ENCODE data around the gene NPW. TPM values are rescaled to one million over a fixed set of nuclear protein-coding genes. Genes with fewer than 3 reads are reported as not detected.
A peak's percentile ranks its signal among the peaks of the same experiment; 100 is the strongest.

The NPW gene
- total and polyA plus RNA-seq, 9 of the 15 experiments (the other 6 are each of a cell fraction or from before 2014, with no cell fraction given): 0.14 to 4.0 (median 2.6) TPM; not detected in 4

DNA sequence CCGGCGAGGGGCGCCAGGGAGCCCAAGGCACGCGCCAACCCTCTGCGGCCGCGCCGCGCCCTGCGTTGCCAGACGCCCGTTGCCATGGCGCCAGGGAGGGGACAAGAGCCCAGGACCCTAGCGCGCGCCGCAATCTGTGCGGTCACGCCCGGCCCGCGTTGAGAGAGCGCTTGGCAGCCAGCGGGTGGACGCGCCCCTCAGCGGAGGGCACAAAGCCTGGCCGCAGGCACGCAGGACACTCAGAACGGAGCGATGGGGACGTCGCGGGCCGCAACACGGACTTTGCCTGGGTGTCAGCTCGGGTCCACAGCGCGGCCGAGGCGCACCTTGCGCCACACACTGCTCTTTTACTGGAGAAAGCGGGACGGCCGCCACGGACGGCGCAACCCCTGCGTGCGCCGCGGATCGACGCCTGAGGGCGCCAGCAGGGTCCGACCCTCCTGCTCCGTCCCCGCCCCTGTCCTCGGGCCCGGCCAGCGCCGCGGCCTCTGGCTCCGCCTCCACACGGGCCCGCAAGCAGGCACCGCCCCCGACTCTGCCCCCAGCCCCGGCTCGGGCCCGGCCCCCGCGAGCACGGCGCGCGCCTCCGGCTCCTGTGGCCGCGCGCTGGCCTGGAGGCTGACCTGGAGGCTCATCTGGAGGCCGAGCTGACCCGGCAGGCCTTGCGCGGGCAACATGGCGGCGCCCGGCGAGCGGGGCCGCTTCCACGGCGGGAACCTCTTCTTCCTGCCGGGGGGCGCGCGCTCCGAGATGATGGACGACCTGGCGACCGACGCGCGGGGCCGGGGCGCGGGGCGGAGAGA lies 35.8 kb upstream of the NPW start, which contains the start of gene GFER (continued):
- TF ChIP-seq, protein P1, sequence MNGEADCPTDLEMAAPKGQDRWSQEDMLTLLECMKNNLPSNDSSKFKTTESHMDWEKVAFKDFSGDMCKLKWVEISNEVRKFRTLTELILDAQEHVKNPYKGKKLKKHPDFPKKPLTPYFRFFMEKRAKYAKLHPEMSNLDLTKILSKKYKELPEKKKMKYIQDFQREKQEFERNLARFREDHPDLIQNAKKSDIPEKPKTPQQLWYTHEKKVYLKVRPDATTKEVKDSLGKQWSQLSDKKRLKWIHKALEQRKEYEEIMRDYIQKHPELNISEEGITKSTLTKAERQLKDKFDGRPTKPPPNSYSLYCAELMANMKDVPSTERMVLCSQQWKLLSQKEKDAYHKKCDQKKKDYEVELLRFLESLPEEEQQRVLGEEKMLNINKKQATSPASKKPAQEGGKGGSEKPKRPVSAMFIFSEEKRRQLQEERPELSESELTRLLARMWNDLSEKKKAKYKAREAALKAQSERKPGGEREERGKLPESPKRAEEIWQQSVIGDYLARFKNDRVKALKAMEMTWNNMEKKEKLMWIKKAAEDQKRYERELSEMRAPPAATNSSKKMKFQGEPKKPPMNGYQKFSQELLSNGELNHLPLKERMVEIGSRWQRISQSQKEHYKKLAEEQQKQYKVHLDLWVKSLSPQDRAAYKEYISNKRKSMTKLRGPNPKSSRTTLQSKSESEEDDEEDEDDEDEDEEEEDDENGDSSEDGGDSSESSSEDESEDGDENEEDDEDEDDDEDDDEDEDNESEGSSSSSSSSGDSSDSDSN (IDR thresholded peaks at IDR 0.05; ENCODE audit: borderline replicate concordance in 1 of 2, low read depth in 2 of 2, low read length in 2 of 2): 0 out of 4 replicates have a peak, but pooled peaks of 1 of the 2 experiments have one; percentile 25
- 0 out of 3 replicates have a peak, but pooled peaks of 1 of the 2 experiments have one; percentile 9 for TF ChIP-seq CBX3 (IDR thresholded peaks at IDR 0.05; ENCODE audit: borderline replicate concordance in 1 of 2, low read length in 2 of 2)
- TF ChIP-seq, protein P2, sequence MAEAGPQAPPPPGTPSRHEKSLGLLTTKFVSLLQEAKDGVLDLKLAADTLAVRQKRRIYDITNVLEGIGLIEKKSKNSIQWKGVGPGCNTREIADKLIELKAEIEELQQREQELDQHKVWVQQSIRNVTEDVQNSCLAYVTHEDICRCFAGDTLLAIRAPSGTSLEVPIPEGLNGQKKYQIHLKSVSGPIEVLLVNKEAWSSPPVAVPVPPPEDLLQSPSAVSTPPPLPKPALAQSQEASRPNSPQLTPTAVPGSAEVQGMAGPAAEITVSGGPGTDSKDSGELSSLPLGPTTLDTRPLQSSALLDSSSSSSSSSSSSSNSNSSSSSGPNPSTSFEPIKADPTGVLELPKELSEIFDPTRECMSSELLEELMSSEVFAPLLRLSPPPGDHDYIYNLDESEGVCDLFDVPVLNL (CRISPR knock-in tag; IDR thresholded peaks at IDR 0.05; ENCODE audit: low read depth): peak; percentile 78; the same call in 1 of the 2 replicates
- no peak for TF ChIP-seq CBX2 (IDR thresholded peaks at IDR 0.05; ENCODE audit: insufficient read depth, low read length, poor library complexity, severe bottlenecking)
- TF ChIP-seq, protein P3, sequence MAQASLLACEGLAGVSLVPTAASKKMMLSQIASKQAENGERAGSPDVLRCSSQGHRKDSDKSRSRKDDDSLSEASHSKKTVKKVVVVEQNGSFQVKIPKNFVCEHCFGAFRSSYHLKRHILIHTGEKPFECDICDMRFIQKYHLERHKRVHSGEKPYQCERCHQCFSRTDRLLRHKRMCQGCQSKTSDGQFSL (CRISPR knock-in tag; IDR thresholded peaks at IDR 0.05): peak; percentile 52; the same call in 1 of the 2 replicates
- TF ChIP-seq, protein P3 (tag; IDR thresholded peaks at IDR 0.05): no peak
- TF ChIP-seq, protein P4, sequence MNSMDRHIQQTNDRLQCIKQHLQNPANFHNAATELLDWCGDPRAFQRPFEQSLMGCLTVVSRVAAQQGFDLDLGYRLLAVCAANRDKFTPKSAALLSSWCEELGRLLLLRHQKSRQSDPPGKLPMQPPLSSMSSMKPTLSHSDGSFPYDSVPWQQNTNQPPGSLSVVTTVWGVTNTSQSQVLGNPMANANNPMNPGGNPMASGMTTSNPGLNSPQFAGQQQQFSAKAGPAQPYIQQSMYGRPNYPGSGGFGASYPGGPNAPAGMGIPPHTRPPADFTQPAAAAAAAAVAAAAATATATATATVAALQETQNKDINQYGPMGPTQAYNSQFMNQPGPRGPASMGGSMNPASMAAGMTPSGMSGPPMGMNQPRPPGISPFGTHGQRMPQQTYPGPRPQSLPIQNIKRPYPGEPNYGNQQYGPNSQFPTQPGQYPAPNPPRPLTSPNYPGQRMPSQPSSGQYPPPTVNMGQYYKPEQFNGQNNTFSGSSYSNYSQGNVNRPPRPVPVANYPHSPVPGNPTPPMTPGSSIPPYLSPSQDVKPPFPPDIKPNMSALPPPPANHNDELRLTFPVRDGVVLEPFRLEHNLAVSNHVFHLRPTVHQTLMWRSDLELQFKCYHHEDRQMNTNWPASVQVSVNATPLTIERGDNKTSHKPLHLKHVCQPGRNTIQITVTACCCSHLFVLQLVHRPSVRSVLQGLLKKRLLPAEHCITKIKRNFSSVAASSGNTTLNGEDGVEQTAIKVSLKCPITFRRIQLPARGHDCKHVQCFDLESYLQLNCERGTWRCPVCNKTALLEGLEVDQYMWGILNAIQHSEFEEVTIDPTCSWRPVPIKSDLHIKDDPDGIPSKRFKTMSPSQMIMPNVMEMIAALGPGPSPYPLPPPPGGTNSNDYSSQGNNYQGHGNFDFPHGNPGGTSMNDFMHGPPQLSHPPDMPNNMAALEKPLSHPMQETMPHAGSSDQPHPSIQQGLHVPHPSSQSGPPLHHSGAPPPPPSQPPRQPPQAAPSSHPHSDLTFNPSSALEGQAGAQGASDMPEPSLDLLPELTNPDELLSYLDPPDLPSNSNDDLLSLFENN (IDR thresholded peaks at IDR 0.05; ENCODE audit: low read depth in 2 of 2, low read length in 2 of 2): peak in 1 of 2 experiments; percentile 27; a peak in 1 of 4 replicates
- TF ChIP-seq EGR1 (conservative IDR thresholded peaks at IDR 0.05): no peak
- no peak; the same call in 1 of the 2 replicates for TF ChIP-seq BACH1 (tag; IDR thresholded peaks at IDR 0.05)
- no peak for TF ChIP-seq SRSF9 (IDR thresholded peaks at IDR 0.05; ENCODE audit: borderline replicate concordance, low read depth, low read length)
- TF ChIP-seq, protein P5, sequence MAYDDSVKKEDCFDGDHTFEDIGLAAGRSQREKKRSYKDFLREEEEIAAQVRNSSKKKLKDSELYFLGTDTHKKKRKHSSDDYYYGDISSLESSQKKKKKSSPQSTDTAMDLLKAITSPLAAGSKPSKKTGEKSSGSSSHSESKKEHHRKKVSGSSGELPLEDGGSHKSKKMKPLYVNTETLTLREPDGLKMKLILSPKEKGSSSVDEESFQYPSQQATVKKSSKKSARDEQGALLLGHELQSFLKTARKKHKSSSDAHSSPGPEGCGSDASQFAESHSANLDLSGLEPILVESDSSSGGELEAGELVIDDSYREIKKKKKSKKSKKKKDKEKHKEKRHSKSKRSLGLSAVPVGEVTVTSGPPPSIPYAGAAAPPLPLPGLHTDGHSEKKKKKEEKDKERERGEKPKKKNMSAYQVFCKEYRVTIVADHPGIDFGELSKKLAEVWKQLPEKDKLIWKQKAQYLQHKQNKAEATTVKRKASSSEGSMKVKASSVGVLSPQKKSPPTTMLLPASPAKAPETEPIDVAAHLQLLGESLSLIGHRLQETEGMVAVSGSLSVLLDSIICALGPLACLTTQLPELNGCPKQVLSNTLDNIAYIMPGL (CRISPR knock-in tag; IDR thresholded peaks at IDR 0.05): peak; percentile 76; the same call in 1 of the 2 replicates
- peak; percentile 65 for TF ChIP-seq ZNF24 (IDR thresholded peaks at IDR 0.05)
- no peak for TF ChIP-seq PCBP2 (IDR thresholded peaks at IDR 0.05; ENCODE audit: low read depth, low read length, poor library complexity, severe bottlenecking)
- TF ChIP-seq L3MBTL2 (IDR thresholded peaks at IDR 0.05): peak; percentile 69; the same call in 1 of the 2 replicates

Measured in K562 (cell line).